K562 (cell line): Measurements from ENCODE around the gene FKBP2. TPM values are rescaled to one million over a fixed set of nuclear protein-coding genes. Genes with fewer than 3 reads are reported as not detected.

Experiments used
- CREB5 ChIP-seq: fragments of 250-450 bp; sonication (Bioruptor Pico); IDR thresholded peaks from 2 replicates; pipeline ENCODE4 v1.5.0; 2020; ENCODE audit warnings: mild to moderate bottlenecking
- CXXC5 ChIP-seq: fragments of 250-450 bp; sonication (Bioruptor Pico); IDR thresholded peaks from 2 replicates; pipeline ENCODE4 v1.8.0; 2022; ENCODE audit warnings: inconsistent platforms, mild to moderate bottlenecking, moderate library complexity
- KLF10 ChIP-seq: fragments of 250-450 bp; sonication (Bioruptor Pico); IDR thresholded peaks from 2 replicates; pipeline ENCODE4 v1.6.1; 2021; ENCODE audit warnings: matching md5 sums
- MBD2 ChIP-seq: sonication (generic); IDR thresholded peaks from 2 replicates; pipeline ENCODE4 v1.6.1; 2016; ENCODE audit warnings: low read depth, borderline replicate concordance
- PCBP1 ChIP-seq: fragments of 200-400 bp; formaldehyde crosslinking; IDR thresholded peaks from 2 replicates; pipeline ENCODE4 v1.6.1; 2018; ENCODE audit warnings: mild to moderate bottlenecking, low read depth, low read length; ENCODE audit not compliant: poor library complexity, severe bottlenecking
- STAG1 ChIP-seq: sonication (generic); formaldehyde crosslinking; IDR thresholded peaks from 2 replicates; pipeline ENCODE4 v1.5.0; 2020; ENCODE audit warnings: missing genetic modification reagents, borderline replicate concordance
- SUPT5H ChIP-seq: fragments of 450-650 bp; IDR thresholded peaks from 2 replicates; pipeline ENCODE4 v1.6.1; 2016
- TCF3 ChIP-seq: sonication (generic); formaldehyde crosslinking; IDR thresholded peaks from 2 replicates; pipeline ENCODE4 v1.4.0; 2020; ENCODE audit warnings: mild to moderate bottlenecking, missing genetic modification reagents
- ZBTB11 ChIP-seq, 3 experiments: fragments of 200-800 bp in 1 of 3; fragments of 250-450 bp in 1 of 3; fragments of 450-650 bp in 1 of 3; sonication (Bioruptor Pico) in 1 of 3; sonication (Bioruptor generic) in 1 of 3; formaldehyde crosslinking in 1 of 3; IDR thresholded peaks; 2 replicates each; pipeline versions ENCODE4 v1.6.1 to v1.8.0; 2016 to 2022; ENCODE audit warnings: mild to moderate bottlenecking in 2 of 3, missing genetic modification characterization in 2 of 3, missing compliant biosample characterization in 1 of 3, moderate library complexity in 1 of 3
- ZNF398 ChIP-seq: fragments of 250-450 bp; sonication (Bioruptor Pico); IDR thresholded peaks from 2 replicates; pipeline ENCODE4 v1.8.0; 2021; ENCODE audit warnings: moderate library complexity, mild to moderate bottlenecking, inconsistent platforms
- ZNF512 ChIP-seq: IDR thresholded peaks from 2 replicates; pipeline ENCODE4 v1.6.1; 2016; ENCODE audit warnings: missing genetic modification characterization, missing compliant biosample characterization
- ZNF764 ChIP-seq: fragments of 250-450 bp; sonication (Bioruptor Pico); IDR thresholded peaks from 2 replicates; pipeline ENCODE4 v1.4.0; 2020; ENCODE audit warnings: low read depth, mild to moderate bottlenecking, moderate library complexity
- ZNF785 ChIP-seq: fragments of 250-450 bp; sonication (Bioruptor Pico); IDR thresholded peaks from 2 replicates; pipeline ENCODE4 v1.4.0; 2020; ENCODE audit warnings: mild to moderate bottlenecking
- polyA plus RNA-seq, 8 experiments: library from polyadenylated mRNA; depleted of rRNA in 4 of 8; stranded (reverse) in 5 of 8; unstranded in 3 of 8; fragments of >200 nt; fragmentation: Nextera tagmentation in 2 of 8; fragmentation: Illumina TruSeq in 1 of 8; extraction: Ambion mirVana in 2 of 8; extraction: Trizol in 1 of 8; gene quantifications; 2 replicates each; pipeline versions ENCODE4 v1.2.1 to v1.2.3, GENCODE V29; 2011 to 2014; ENCODE audit warnings: inconsistent platforms in 1 of 8, missing spikeins in 1 of 8
- total RNA-seq, 7 experiments: library from RNA; depleted of rRNA in 6 of 7; stranded (reverse); fragments of >200 nt in 6 of 7; fragmentation: Illumina TruSeq in 2 of 7; extraction: Trizol in 2 of 7; gene quantifications; 2 replicates each; pipeline versions ENCODE4 v1.2.1 to v1.2.3, GENCODE V29; 2011 to 2021; ENCODE audit warnings: low replicate concordance in 1 of 7

Gene FKBP2
- total and polyA plus RNA-seq, 9 of the 15 experiments (the other 6 are each of a cell fraction or from before 2014, with no cell fraction given): 3.5 to 151 (median 58.1) TPM

- TF ChIP-seq ZNF512 (no peak), STAG1 (CRISPR knock-in tag) (no peak), ZBTB11 (CRISPR knock-in tag; IDR thresholded peaks at IDR 0.05) (0 out of 6 replicates have a peak, but pooled peaks of 1 of the 3 experiments have one; percentile 18), PCBP1 (no peak), ZNF785 (CRISPR knock-in tag) (no peak), CREB5 (no peak), KLF10 (CRISPR knock-in tag) (no peak), MBD2 (peak; percentile 55), CXXC5 (CRISPR knock-in tag) (peak; percentile 64), ZNF398 (CRISPR knock-in tag) (no peak), ZNF764 (no peak), SUPT5H (peak; percentile 75), TCF3 (peak; percentile 8; the same call in 1 of the 2 replicates)
Measured at GRCh38 chr11:64206457-64207255, 34.2 kb upstream of the FKBP2 start, which contains the start of gene FERMT3 (continued).
